ENCODE data around the gene PUS7L.
"Not testable (repeated sequence)": the region's sequence is repeated elsewhere in the genome, so short reads cannot be mapped to it uniquely, and the experiment has no call there.

The PUS7L gene, protein sequence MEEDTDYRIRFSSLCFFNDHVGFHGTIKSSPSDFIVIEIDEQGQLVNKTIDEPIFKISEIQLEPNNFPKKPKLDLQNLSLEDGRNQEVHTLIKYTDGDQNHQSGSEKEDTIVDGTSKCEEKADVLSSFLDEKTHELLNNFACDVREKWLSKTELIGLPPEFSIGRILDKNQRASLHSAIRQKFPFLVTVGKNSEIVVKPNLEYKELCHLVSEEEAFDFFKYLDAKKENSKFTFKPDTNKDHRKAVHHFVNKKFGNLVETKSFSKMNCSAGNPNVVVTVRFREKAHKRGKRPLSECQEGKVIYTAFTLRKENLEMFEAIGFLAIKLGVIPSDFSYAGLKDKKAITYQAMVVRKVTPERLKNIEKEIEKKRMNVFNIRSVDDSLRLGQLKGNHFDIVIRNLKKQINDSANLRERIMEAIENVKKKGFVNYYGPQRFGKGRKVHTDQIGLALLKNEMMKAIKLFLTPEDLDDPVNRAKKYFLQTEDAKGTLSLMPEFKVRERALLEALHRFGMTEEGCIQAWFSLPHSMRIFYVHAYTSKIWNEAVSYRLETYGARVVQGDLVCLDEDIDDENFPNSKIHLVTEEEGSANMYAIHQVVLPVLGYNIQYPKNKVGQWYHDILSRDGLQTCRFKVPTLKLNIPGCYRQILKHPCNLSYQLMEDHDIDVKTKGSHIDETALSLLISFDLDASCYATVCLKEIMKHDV

DNA sequence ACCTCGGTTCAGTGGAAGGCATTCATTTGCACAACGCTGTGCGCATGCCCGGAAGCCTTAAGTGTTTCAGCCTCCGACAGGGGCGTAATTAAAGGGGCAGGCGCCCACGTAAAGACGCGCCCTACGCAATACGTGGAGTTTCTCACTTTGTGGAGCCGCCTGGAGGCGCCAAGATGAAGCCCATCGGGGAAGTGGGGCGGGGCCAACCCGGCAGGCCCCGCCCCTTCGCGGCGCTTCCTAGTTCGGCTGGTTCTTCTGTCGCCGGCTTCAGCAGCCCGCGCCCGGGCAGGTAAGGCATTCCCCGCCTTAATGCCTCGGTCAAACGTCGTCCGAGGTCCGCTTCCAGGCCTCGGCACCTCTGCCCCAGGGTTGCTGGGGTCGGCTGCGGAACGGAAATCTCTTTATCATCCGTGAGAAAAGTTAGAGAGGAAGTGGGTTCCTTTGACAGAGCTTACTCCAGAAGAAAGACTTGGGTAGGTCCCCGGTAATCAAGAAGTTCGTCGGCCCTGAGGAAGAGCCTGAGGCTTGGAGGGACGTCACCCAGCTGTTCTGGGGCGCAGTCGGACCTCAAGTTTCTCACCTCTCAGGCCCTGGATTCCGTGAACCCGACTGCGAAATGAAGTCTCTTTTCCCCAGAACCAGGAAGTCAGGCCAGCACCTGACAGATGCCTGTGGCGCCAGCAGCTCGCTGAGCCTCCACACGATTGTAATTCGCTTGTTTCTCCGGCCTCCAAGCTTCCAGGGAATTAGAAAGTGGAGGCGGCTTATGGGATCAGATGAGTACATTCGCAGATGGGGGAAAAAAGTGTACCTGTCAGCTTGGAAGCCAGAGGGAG lies at the start of gene PUS7L, which contains the start of gene IRAK4:
PUS7L (minus strand) TSS at position 63 of the 836 bp plus-strand sequence. CDS start 3,545 bp downstream, outside the sequence.
IRAK4 (plus strand) TSS at position 224 of the 836 bp plus-strand sequence. CDS start 9,161 bp downstream, outside the sequence.
- DNase-seq (ENCODE audit: low spot score), result peak; percentile 99

DNA sequence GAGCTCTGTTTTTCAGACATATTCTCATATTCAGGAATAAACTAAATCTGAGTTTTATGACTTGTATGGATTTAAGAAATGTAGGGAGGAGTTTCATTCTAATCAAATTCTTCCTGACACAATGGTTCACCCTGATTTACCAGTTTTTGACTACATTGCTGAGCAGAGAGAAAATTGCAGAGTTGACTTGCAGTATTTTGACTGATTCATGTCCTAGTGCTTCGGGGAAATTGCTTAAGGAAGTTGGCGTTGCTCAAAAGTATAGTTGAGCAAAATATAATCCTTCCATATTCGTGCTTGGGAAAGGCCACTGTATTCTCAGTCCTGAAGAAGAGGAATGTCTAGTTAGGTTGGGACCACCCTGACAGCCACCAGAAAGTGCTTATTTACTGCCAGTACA lies 48.8 kb upstream of the PUS7L start:
- DNase-seq (ENCODE audit: low spot score), result no peak

DNA sequence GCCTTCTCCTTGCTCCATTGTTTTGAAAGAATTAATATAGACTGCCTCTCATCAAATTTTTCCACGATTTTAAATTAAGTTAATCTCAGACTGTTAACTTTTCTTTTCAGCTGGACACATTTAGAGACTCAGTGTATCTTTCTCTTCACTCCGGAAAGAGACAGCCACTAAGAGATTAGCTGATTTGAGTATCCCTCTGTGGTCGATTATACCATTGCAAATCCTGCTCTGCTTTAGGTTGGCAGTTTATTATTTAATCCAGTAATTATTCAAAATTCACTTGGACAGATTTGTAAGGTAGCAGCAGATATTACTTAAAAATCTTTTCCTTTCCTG lies 48.1 kb upstream of the PUS7L start:
- no peak for DNase-seq (ENCODE audit: low spot score)

DNA sequence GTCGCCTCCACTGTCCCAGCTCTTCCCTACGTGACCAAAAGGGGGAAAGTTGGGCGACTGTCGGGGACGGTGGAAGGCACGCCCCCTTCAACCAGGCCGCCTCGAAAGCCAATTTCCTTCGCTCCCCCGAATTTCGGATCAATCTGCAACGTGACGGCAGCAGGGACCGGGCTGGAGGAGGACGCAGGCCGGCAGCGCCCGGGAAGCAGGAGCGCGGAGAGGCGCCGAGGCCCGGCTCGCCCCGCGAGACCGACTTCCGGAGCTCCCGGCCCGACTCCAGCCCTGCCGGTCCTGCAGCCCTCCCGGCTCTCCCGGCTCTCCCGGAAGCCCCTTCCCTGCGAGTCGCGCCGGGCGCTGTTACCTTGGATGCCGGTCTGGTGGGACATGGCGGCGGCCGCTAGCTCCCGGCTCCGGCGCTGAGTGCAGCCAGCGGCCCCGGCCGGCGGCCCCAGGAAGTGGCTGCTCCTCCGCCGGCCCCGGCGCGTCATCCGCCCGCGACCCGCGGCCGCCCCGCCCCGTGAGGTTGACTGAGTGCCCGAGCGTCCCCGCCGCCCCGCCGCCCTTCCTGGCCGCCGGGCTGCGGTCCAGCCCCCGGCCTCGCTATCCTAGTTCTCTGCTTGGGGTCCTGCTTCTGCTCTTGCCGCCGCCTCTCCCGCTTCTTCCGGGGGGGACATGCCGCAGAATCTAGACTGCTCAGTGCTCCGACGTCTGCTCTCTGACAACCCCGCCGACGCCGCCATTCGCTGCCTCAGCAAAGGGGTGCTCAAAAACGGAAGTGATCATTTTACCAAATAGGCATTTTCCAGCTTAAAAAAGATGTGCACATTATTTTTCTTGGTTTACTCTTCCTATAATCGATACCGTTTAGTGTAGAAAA lies 47.5 kb upstream of the PUS7L start, which contains the start of gene TWF1:
TWF1 (minus strand) TSS at position 458 of the 877 bp plus-strand sequence; CDS start at position 386, 72 bp downstream.
- peak; percentile 92 for DNase-seq (ENCODE audit: low spot score)

DNA sequence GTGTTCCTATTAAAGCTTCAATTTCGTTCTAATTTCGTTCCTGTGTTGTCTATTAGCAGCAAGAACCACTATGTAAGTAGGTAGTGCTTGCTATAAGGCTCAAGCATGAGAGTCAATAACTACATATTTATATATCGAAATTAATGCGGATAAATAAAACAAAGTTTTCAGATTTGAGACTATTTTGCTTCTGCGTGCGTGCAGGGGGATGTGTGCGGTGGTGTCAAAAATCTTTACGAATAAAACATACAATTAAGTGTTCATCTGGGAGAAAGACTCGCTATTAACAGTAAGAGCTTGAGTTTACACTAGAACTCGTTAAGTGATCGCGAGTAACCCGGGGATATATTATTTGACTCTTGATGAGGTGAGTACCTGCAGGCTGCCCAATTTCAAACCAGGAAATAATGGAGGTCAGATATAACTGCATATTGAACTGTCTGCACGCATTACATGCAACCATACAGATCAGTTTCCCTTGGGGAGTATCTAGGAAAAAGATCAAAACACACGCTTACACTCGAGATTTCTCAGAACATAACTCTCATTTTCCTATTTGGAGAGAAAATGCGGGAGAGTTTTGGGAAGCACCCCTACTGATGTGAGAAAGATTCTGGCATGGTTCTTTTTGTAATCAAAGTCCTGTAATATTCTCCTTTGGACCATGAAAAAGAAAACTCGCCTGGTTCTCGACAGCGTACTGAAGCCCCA lies 46.7 kb upstream of the PUS7L start:
- DNase-seq (ENCODE audit: low spot score), result no peak

DNA sequence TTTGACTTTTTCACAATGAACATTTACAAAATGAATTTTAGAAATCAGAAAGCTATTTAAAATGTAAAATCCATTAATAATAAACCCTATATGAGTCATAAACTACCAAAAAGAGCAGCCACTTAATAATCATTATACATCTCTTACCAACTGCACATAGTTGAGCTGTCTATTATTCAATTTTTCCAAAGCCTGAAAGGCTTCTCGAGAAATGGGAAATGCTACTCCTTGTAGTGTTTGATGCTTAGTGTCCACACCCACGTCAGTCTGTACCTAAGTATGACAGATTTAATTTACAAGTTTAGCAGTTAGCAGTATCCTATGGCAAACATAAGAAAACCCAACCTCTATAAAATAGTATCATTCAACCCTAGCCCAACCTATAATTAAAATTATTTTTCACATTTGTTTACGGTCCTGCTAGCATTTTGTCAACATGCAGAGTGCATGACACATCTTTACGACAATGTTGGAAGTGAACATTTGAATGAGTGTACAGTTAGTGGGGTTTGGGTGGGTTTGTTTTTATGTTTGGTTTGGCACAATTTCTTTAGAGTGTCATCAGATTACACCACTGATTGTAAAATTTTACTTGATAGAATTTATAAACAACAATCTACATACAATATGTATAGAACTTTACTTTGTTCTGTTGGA lies 39.1 kb upstream of the PUS7L start:
- DNase-seq (ENCODE audit: low spot score), result no peak

DNA sequence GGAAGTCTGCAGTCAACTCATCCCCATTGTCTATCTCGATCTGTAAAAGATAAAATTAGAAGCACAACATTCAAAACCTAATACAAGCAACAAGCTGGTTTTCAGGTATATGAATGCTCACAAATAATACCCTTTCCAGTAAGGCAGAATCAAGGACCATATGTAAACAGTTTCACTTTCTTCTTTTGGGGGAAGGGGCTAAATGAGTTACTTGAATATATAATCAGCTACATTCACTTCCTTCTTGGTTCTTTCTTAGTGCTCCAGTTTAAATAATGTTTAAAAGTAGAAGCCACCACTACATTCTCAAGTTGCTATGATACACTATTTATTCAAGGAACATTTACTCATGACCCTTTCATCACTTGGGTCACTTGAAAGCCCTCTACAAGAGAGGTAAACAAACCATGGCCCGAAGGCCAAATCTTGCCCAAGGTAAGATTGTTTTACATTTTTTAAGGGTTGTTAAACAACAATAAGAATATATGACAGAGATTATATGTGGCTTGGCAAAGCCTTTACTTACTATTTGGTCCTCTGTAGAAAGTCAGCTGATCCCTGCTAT lies 37.2 kb upstream of the PUS7L start:
- no peak for DNase-seq (ENCODE audit: low spot score)

DNA sequence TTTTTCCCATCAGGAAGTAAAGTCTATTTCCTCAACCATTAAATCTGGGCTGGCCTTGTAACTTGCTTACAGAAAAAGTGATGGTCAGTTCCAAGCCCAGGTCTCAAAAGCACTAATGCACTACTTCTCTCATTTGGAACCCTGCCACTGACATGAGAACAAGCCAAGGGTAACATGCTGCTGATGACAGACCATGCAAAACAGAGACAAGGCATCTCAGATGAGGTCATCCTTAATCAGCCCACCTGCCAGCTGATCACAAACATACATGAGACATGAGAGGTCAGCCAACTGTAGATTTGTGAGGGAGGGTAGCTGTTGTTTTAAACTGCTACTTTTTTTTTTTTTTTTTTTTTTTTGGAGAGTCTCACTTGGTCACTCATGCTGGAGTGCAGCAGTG lies 31.4 kb upstream of the PUS7L start:
- no peak for DNase-seq (ENCODE audit: low spot score)

DNA sequence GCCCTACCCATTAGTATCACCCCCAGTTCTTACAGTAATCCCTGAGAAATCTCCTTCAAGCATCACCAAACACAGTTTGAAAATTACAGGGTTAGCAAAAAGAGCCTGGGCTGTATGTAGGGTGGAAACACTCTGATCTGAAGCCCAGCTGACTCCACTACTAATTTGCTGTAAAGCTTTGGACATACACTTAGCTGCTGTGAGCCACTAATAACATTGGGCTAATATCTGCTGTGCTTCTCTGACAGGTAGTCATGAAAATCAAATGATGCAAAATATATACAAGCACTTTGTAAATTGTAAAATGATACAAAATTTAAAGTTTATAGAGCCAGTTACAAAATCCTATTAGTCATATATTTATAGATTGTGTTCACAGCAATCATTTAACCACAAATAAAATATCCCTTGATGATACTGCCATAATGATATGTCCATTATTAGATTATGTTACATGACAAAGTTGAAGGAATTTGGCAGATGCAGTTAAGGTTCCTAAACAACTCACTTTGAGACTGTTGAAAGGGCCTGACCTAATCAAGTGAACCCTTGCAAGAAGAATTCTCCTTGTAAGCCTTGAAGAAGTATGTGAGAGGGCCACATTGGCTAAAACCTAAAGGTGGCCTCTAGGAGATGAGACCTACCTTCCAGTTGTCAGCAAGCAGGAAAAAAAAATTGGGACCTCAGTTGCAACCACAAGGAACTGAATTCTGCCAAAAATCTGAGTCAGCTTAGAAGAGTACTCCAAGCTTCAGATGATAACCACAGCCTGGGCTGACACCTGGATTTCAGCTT lies 28.5 kb upstream of the PUS7L start:
- DNase-seq (ENCODE audit: low spot score), result no peak

DNA sequence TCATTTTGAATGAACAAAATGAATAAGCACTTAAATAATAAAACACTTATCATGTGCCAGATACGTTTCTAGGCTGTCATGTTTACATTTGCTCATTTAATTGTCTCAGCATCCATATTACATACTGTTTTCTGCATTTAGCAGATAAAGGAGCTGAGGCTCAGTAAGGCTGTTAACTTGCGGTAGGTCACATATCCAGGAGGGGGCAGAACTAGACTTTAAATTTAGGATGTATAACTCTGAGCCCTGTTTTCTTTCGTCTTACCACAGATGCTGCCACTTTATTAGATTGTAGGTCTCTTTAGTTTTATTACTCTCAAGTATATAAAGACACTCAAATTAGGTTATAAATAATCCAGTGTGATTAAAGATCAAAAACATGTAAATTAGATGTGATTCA lies 17.9 kb upstream of the PUS7L start:
- peak; percentile 15 for DNase-seq (ENCODE audit: low spot score)

DNA sequence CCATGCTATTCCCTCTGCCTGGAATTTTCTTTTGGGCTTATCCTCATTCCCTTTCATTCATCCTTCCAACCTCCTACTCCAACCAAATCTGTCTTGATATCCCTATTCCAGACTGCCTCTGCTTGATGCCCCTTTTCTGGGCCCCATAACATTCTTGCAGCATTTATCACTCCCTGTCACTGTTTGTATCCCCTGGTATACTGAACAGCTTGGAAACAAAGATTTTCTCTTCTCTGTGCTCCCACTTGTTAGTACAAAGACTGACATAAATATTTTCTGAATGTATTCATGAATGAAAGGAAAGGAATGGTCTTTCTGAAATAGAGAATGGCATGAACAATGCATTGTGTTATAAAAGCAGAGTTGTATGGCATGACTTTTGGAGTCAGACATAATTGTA lies 7.7 kb upstream of the PUS7L start:
- DNase-seq (ENCODE audit: low spot score), result no peak

DNA sequence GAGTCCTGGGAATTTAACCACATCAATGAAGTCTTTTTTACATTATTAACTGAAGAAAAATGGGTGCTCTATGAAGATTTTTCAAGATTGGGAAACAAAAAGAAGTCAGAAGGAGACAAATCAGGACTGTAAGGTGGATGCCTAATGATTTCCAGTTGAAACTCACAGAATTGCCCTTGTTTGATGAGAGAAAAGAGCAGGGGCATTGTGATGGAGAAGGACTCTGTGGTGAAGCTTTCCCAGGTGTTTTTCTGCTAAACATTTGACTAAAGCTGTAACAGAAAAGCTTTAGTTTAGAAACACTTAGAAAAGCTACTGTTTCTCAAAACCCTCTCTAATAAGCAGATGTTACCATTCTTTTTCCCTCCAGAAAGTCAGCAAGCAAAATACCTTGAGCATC lies 5.9 kb upstream of the PUS7L start:
- no peak for DNase-seq (ENCODE audit: low spot score)

DNA sequence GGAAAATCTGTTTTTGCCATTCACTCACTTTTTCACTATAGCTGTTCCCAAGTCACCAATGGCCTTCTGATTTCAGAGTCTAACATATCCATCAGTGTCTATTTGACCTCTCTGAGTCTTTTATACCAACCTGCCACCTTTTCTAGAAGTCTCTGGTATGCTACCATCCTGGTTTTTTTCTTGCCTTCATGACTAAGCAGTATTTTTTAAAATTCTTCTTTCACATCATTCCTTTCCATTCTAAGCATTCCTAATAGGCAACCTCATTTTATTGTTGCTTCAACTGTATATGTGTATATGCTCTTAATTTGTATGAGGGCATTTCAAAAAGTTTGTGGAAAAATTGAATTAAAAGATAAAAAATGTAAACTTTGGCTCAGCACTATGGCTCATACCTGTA lies 5.2 kb upstream of the PUS7L start:
- no peak for DNase-seq (ENCODE audit: low spot score)

DNA sequence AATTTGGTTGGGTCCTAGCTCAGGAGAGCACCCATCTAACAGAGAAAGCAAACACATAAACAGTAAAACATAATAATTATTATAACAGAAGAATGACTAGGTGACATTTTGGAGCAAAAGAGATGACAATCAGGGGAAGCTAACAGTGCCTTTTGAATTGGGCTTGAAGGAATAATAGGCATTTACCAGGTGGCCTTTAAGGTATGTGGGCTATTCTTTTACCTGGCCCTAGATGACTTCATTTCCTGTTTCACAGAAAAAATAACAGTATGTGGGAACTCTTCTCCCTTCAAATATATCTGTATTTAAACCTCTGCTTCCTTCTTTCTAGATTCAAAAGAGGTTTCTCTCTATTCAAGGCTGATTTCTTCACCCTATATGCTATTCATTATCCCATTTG lies 4.0 kb upstream of the PUS7L start:
- DNase-seq (ENCODE audit: low spot score), result no peak

DNA sequence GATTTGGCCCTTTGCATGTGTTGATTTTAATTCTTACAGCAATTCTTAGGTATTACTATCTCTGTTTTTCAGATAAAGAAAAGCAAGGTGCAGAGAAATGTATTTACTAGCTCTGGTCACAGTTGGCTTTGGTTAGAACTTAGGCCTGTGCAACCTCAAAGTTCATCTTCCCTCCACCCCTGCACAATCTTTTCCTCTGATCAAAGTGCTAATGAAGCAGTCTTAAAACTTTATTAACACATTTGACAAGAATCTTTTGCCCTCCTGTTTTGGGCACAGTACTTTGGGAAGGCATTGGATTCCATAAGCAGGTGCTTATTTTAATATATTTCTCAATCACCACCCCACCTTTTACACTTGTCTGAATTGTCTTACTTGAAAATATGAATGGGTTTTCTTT lies 2.9 kb upstream of the PUS7L start:
- DNase-seq (ENCODE audit: low spot score), result no peak

DNA sequence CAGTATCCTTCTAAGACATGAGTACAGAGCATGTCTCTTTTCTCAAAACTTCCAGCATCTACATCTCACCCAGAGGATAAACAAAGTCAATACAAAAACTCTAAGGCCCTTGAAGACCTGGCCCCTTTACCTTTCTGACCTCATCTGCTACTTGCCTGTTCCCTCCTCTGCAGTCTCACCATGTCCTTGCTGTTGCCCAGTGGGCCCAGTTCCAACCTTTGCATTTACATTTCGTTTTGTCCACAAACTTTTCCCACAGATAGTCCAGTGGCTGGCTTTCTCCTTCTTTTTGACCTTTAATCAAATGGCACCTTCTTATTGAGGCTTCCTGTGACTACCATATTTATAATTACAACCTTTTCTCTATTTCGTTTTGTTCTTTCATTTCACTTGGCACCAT lies 1.8 kb upstream of the PUS7L start:
- DNase-seq (ENCODE audit: low spot score), result no peak

DNA sequence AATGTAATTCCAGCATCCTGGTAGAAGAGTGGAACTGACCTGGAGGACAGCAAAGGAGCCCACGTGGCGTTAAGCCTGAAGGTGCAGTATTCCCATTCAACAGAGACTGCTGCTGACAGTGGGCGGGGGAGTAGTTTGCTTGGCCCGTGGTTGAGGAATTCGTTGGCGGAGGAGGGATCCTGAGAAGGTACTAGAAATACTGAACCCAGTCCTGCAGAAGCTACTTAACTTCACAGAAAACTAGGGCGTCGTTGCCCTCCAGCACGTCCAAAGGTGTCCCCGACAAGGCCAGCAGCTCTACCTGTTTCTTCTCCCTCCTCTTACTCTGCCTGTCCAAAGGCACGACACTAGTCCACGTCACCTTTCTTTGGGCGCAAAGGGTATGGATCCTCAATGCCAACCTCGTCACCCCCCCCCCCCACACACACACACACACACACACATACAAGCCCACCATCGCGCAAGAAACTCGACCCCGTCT lies 303 bp downstream of the PUS7L start:
- DNase-seq (ENCODE audit: low spot score), result peak; percentile 50

DNA sequence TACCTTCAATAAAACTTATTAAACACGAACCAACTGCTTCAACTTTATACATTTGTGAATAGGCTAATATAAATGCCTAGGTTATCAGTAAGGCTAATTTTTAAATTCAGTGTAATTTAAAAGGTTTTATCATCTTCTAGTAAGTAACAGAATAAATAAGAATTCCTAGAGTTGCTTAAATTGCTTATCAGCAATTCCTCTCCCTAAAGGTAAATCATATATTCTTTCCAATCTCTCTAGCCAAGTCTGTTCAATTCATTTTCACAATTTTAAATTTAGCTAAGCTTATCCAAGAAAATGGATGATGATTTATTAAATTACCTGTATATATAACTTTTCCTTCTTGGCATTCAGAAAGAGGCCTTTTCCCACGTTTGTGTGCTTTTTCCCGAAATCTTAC lies 4.6 kb downstream of the PUS7L start:
- DNase-seq (ENCODE audit: low spot score), result no peak

DNA sequence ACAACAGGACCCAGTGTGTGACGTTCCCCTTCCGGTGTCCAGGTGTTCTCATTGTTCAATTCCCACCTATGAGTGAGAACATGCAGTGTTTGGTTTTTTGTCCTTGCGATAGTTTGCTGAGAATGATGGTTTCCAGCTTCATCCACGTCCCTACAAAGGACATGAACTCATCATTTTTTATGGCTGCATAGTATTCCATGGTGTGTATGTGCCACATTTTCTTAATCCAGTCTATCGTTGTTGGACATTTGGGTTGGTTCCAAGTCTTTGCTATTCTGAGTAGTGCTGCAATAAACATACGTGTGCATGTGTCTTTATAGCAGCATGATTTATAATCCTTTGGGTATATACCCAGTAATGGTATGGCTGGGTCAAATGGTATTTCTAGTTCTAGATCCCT lies 7.2 kb downstream of the PUS7L start:
- DNase-seq (ENCODE audit: low spot score), result not testable (repeated sequence)
